Hepatocyte (in vitro differentiated cells): Measurements from ENCODE around the gene LSM4. TPM values are rescaled to one million over a fixed set of nuclear protein-coding genes. Genes with fewer than 3 reads are reported as not detected.

Experiments used
- DNase-seq: peaks from one replicate; pipeline ENCODE4 v3.0.0-alpha.2; 2016; ENCODE audit warnings: low spot score
- H2AFZ ChIP-seq: fragments of 200-600 bp; sonication (generic); 2 replicates; pipeline ENCODE4 v1.6.0; 2016; ENCODE audit warnings: antibody characterized with exemption, mild to moderate bottlenecking
- H3K27ac ChIP-seq: fragments of 200-600 bp; sonication (generic); 2 replicates; pipeline ENCODE4 v1.5.1; 2016; ENCODE audit warnings: mild to moderate bottlenecking
- H3K27me3 ChIP-seq: fragments of 200-600 bp; sonication (generic); 2 replicates; pipeline ENCODE4 v1.6.1; 2016
- H3K36me3 ChIP-seq: fragments of 200-600 bp; sonication (generic); replicated peaks from 2 replicates; pipeline ENCODE4 v1.5.1; 2016; ENCODE audit warnings: low read depth; ENCODE audit not compliant: insufficient read depth
- H3K4me1 ChIP-seq: fragments of 200-600 bp; sonication (generic); 2 replicates; pipeline ENCODE4 v1.5.1; 2016; ENCODE audit warnings: mild to moderate bottlenecking, moderate library complexity; ENCODE audit not compliant: insufficient read depth
- H3K4me2 ChIP-seq: fragments of 200-600 bp; sonication (generic); 2 replicates; pipeline ENCODE4 v1.6.0; 2016
- H3K4me3 ChIP-seq: fragments of 200-600 bp; sonication (generic); 2 replicates; pipeline ENCODE4 v1.5.1; 2016; ENCODE audit warnings: mild to moderate bottlenecking
- H3K79me2 ChIP-seq: fragments of 200-600 bp; sonication (generic); 2 replicates; pipeline ENCODE4 v1.6.0; 2017; ENCODE audit warnings: mild to moderate bottlenecking
- H3K9me2 ChIP-seq: fragments of 200-600 bp; sonication (generic); replicated peaks from 2 replicates; pipeline ENCODE4 v1.6.0; 2017; ENCODE audit warnings: mild to moderate bottlenecking; ENCODE audit not compliant: insufficient read depth
- H3K9me3 ChIP-seq: fragments of 200-600 bp; sonication (generic); 2 replicates; pipeline ENCODE4 v1.5.1; 2016; ENCODE audit warnings: low read depth, mild to moderate bottlenecking
- H4K20me1 ChIP-seq: fragments of 200-600 bp; sonication (generic); 2 replicates; pipeline ENCODE4 v1.6.0; 2016; ENCODE audit warnings: mild to moderate bottlenecking; ENCODE audit not compliant: insufficient read depth, poor library complexity, severe bottlenecking
- CTCF ChIP-seq: fragments of 200-600 bp; sonication (generic); IDR thresholded peaks from 2 replicates; pipeline ENCODE4 v1.5.1; 2016; ENCODE audit warnings: antibody characterized with exemption, mild to moderate bottlenecking; ENCODE audit not compliant: poor library complexity
- EZH2 ChIP-seq: fragments of 200-600 bp; sonication (generic); IDR thresholded peaks from 2 replicates; pipeline ENCODE4 v1.6.1; 2016; ENCODE audit warnings: antibody characterized with exemption, mild to moderate bottlenecking, borderline replicate concordance
- EZH2phosphoT487 ChIP-seq: fragments of 200-600 bp; sonication (generic); IDR thresholded peaks from one replicate; pipeline ENCODE4 v1.6.1; 2018; ENCODE audit warnings: antibody characterized with exemption, mild to moderate bottlenecking, low read depth, moderate library complexity; ENCODE audit not compliant: unreplicated experiment, severe bottlenecking
- WGBS: methylation state at CpG from one replicate; pipeline ENCODE4 v1.1.6; 2016; ENCODE audit warnings: low lambda C conversion rate; ENCODE audit errors: missing lambda C conversion rate; 5-methylcytosine and 5-hydroxymethylcytosine counted together
- polyA plus RNA-seq: library from polyadenylated mRNA; unstranded; fragments of >200 nt; fragmentation: Nextera tagmentation; extraction: Ambion mirVana; gene quantifications from 2 replicates; pipeline ENCODE4 v1.2.1, GENCODE V29; 2016
- total RNA-seq: library from RNA; depleted of rRNA; stranded (reverse); fragments of >200 nt; gene quantifications from 2 replicates; pipeline ENCODE4 v1.2.3, GENCODE V29; 2014

The LSM4 gene
- total and polyA plus RNA-seq, 2 experiments from 2014 or later: 185 to 218 TPM

- Histone ChIP-seq H3K4me3 (peak overlapping the region; percentile 69), H3K36me3 (no peaks in the 10 kb centered on the region), H3K27ac (peak overlapping the region; percentile 94), H4K20me1 (no peaks in the 10 kb centered on the region), H3K4me1 (peaks cover 51% of the 10 kb centered on the region), H3K79me2 (peaks cover 51% of the 10 kb centered on the region), H3K4me2 (peak overlapping the region; percentile 84), H3K9me2 (no peaks in the 10 kb centered on the region), H3K27me3 (no peaks in the 10 kb centered on the region), H2AFZ (no peak overlapping the region), H3K9me3 (no peaks in the 10 kb centered on the region)
- DNase-seq: no peak
- TF ChIP-seq EZH2: no peak
- no peak for TF ChIP-seq EZH2phosphoT487
- TF ChIP-seq CTCF: no peak
- 14% methylated on average over 9 of the region's 9 CpGs for WGBS
These were observed 1.2 kb downstream of the LSM4 start for GRCh38 chr19:18321734-18322102.

- WGBS: 49% methylated on average over 14 of the region's 14 CpGs
- H3K36me3 ChIP-seq: no peaks in the 10 kb centered on the region
- H3K4me3 ChIP-seq: no peak overlapping the region
- H3K9me2 ChIP-seq: no peaks in the 10 kb centered on the region
- no peaks in the 10 kb centered on the region for H3K27me3 ChIP-seq
- peaks cover 53% of the 10 kb centered on the region for H3K4me1 ChIP-seq
- no peak overlapping the region for H2AFZ ChIP-seq
- TF ChIP-seq EZH2 (no peak), CTCF (no peak), EZH2phosphoT487 (no peak)
- H3K9me3 ChIP-seq: no peaks in the 10 kb centered on the region
- peak overlapping the region; percentile 94 for H3K27ac ChIP-seq
- peaks cover 58% of the 10 kb centered on the region for H3K79me2 ChIP-seq
- no peaks in the 10 kb centered on the region for H4K20me1 ChIP-seq
- DNase-seq: peak; percentile 58
- H3K4me2 ChIP-seq: peak overlapping the region; percentile 84
These were observed 1.8 kb downstream of the LSM4 start for GRCh38 chr19:18320865-18321733.

- Histone ChIP-seq H3K4me2 (peak overlapping the region; percentile 45), H3K9me2 (no peaks in the 10 kb centered on the region), H4K20me1 (no peaks in the 10 kb centered on the region), H3K27me3 (no peaks in the 10 kb centered on the region), H3K9me3 (no peaks in the 10 kb centered on the region), H3K4me1 (peaks cover 58% of the 10 kb centered on the region), H3K27ac (peak overlapping the region; percentile 94), H3K36me3 (no peaks in the 10 kb centered on the region), H2AFZ (no peak overlapping the region), H3K79me2 (peaks cover 64% of the 10 kb centered on the region), H3K4me3 (no peak overlapping the region)
- DNase-seq: peak; percentile 70
- TF ChIP-seq EZH2 (no peak), CTCF (no peak), EZH2phosphoT487 (no peak)
- 61% methylated on average over 7 of the region's 7 CpGs for WGBS
These were observed 3.2 kb downstream of the LSM4 start for GRCh38 chr19:18319591-18320135.
